Brain microvascular endothelial cell (primary cell): Measurements from ENCODE around the gene CLEC18C.
"Not testable (repeated sequence)": the region's sequence is repeated elsewhere in the genome, so short reads cannot be mapped to it uniquely, and the experiment has no call there.

Experiments used
- DNase-seq: peaks from one replicate; pipeline ENCODE4 v3.0.0-alpha.2; 2020
- H3K27ac ChIP-seq: fragments of 250-450 bp; sonication (Bioruptor Pico); 2 replicates; pipeline ENCODE4 v1.5.1; 2020; ENCODE audit warnings: mild to moderate bottlenecking, moderate library complexity
- H3K27me3 ChIP-seq: fragments of 250-450 bp; sonication (Bioruptor Pico); replicated peaks from 2 replicates; pipeline ENCODE4 v1.5.1; 2020; ENCODE audit warnings: mild to moderate bottlenecking
- H3K36me3 ChIP-seq: fragments of 250-450 bp; sonication (Bioruptor Pico); replicated peaks from 2 replicates; pipeline ENCODE4 v1.5.1; 2020; ENCODE audit warnings: mild to moderate bottlenecking
- H3K4me3 ChIP-seq: 2 replicates; pipeline ENCODE4 v1.5.1; 2011; ENCODE audit warnings: low read depth, mild to moderate bottlenecking, control low read depth, low read length, moderate library complexity
- CTCF ChIP-seq: IDR thresholded peaks from 2 replicates; pipeline ENCODE4 v1.5.1; 2011; ENCODE audit warnings: low read depth, mild to moderate bottlenecking, moderate library complexity, low read length, control low read depth, inconsistent platforms; ENCODE audit errors: missing control alignments
- in situ Hi-C: cut with HindIII; loops from 2 replicates; pipeline ENCODE4 v1.10.0; 2017; ENCODE audit warnings: low sequenced_read_pairs, low pct_ligation_motif_present

Gene CLEC18C

DNA sequence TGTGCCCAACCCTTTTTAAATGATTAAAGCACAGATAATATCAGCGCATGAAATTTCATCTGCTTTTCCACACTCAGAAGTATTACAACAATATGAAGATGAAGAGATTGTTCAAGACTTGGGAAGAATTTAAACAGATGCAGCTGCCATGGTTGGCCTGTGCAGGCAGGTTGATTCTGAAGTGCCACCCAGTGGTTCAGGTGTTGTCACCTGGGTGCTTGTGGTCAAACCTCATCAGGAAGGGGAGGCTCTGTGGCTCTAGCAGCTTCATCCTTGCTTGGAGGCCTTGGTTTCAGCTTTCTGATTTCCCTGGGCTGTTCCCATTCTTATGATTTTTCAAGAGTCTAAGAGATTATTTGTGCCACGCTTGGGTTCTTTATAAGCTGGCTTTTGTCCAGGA lies 22.2 kb upstream of the CLEC18C start:
- no peak for DNase-seq
- Histone ChIP-seq H3K36me3 (peaks cover 33% of the 10 kb centered on the region), H3K27ac (no peak overlapping the region), H3K27me3 (no peaks in the 10 kb centered on the region), H3K4me3 (no peak overlapping the region)
- no peak for TF ChIP-seq CTCF
- in situ Hi-C loops: no loop called here

DNA sequence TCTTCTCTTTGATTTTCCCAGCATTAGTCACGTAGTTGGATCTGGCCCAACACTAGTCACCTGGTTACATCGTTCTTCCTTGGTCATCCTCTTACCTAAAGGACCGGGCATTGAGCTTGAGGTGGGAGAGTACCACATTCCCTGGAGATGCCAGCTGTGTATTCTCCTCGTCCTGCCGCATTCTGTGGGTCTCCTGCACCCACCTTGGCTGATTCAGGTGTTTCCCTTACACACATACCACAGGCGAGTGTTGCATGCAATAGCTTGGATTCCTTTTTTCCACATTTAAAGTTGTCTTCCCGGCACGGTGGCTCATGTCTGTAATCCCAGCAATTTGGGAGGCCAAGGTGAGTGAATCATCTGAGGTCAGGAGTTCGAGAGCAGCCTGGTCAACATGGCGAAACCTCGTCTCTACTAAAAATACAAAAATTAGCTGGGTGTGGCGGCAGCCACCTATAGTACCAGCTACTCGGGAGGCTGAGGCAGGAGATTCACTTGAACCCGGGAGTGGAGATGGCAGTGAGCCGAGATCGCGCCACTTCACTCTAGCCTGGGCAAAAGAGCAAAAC lies 21.6 kb upstream of the CLEC18C start:
- DNase-seq: no peak
- Histone ChIP-seq H3K4me3 (no peak overlapping the region), H3K27me3 (no peaks in the 10 kb centered on the region), H3K27ac (no peak overlapping the region), H3K36me3 (peaks cover 33% of the 10 kb centered on the region)
- TF ChIP-seq CTCF: no peak
- in situ Hi-C loops: no loop called here

DNA sequence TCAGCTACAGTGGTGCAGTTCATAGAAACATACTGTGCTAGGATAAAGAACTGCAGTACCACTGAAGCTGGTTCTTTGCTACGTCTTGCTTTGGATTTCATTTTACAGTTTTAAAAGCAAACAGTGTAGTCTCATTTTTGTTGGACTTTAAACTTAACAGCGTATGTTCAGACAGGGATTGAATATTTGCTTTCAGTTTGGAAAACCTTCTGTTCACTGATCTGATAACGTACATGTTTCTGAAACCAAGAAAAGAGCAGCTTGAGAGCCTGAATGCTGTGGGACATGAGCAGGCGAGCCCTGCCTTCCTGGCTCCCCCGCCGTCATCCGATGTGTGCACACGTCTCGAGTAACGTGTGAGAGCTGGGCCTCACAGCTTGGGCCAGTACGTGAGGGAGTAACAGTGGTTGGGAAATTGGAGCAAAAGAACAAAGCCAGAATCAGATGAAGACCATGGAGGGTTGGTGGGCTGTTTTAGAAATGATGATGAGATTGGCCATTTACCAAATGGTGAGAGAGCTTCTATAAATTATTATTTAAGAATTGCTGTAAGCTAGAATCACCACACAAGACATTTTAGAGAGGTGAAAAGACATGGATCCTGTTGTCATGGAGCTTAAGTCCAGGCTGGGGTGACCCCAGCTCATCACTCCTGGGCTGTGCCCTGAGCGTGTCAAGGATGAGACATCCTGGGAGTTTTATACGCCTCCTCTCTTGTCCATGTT lies 20.8 kb upstream of the CLEC18C start:
- Histone ChIP-seq H3K27ac (no peak overlapping the region), H3K27me3 (no peaks in the 10 kb centered on the region), H3K36me3 (peaks cover 35% of the 10 kb centered on the region), H3K4me3 (no peak overlapping the region)
- DNase-seq: no peak
- in situ Hi-C loops: no loop called here
- no peak for TF ChIP-seq CTCF

- in situ Hi-C loops, H3K4me3 ChIP-seq, H3K27ac ChIP-seq, H3K27me3 ChIP-seq, DNase-seq: not testable (repeated sequence)
- peaks cover 41% of the 10 kb centered on the region for H3K36me3 ChIP-seq
Observed at GRCh38 chr16:70154736-70155135, 18.9 kb upstream of the CLEC18C start.

DNA sequence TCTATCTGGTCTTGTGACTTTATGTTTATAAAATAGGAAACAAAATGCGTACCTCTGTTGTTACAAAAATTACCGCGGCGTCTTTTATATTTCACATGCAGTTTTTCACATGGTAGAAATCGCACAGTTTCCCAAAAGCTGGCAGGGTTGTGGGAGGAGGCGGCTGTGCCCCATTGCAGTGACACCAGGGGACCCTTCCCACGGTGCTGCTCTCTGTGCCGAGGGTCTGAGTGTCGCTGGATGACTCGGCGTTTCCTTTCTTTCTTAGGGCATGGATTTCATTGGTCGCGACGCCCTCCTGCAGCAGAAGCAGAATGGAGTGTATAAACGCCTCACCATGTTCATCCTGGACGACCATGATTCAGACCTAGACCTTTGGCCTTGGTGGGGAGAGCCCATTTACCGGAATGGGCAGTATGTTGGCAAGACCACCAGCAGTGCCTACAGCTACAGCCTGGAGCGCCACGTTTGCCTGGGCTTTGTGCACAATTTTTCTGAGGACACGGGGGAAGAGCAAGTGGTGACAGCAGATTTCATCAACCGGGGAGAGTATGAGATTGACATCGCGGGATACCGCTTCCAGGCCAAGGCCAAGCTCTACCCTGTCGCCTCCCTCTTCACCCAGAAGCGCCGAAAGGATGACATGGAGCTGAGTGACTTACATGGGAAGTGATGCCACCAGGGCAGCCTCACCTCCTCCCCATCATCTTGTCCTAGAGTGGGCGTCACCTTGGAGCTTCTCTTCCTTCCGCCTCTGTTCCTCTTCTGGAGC lies 17.2 kb upstream of the CLEC18C start:
- H3K27ac ChIP-seq: no peak overlapping the region
- no peak for DNase-seq
- H3K27me3 ChIP-seq: no peaks in the 10 kb centered on the region
- in situ Hi-C loops: no loop called here
- peaks cover 32% of the 10 kb centered on the region for H3K36me3 ChIP-seq
- H3K4me3 ChIP-seq: no peak overlapping the region
- no peak for TF ChIP-seq CTCF

DNA sequence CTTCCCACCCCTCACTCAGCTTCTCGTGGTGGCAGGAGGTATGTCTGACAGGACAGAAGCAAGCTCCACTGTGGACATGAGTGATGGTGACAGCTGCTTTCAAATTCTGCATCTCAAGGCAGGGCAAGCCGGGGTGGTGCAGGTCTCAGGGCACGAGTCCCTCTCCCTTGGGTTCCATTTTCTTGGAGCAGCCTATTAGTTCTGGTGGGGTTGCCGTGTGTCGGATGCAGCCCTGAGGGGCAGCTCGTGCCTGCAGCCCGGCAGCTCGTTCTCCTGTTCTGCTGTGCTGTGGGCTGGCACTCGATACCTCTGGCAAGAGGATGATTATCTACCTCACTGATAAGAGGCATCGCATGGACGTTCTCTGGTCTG lies 16.5 kb upstream of the CLEC18C start:
- Histone ChIP-seq H3K4me3 (no peak overlapping the region), H3K27ac (no peak overlapping the region), H3K36me3 (peaks cover 25% of the 10 kb centered on the region), H3K27me3 (no peaks in the 10 kb centered on the region)
- TF ChIP-seq CTCF: no peak
- in situ Hi-C loops: no loop called here
- DNase-seq: no peak
